H1 (cell line): ENCODE data around the gene BAAT. TPM values are rescaled to one million over a fixed set of nuclear protein-coding genes. Genes with fewer than 3 reads are reported as not detected.

Experiments
- CTCF ChIA-PET: fragments of 300-600 bp; sonication (Branson Sonifier 250); formaldehyde crosslinking; loops from one replicate; lab custom pipeline; 2021; ENCODE audit not compliant: partially characterized antibody; lab: Charles Lee
- POLR2A ChIA-PET: fragments of 300-600 bp; sonication (Branson Sonifier 250); formaldehyde crosslinking; loops from one replicate; lab custom pipeline; 2021; ENCODE audit warnings: inconsistent platforms; ENCODE audit not compliant: partially characterized antibody; lab: Charles Lee
- DNase-seq, 2 experiments: peaks; one replicate each; pipeline versions ENCODE4 v3.0.0 to v3.0.0-alpha.2; 2010 to 2022; ENCODE audit warnings: low spot score in 2 of 2, low read depth in 1 of 2, mixed read lengths in 1 of 2
- FAIRE-seq: peaks from 2 replicates; lab custom pipeline; 2011; peaks lifted over from hg19 to GRCh38; lab: Jason Lieb, UNC
- H2AFZ ChIP-seq: 2 replicates; pipeline ENCODE4 v1.8.1; 2012; ENCODE audit warnings: low read length, inconsistent platforms
- H2AK5ac ChIP-seq: 2 replicates; pipeline ENCODE4 v1.6.1; 2013; ENCODE audit warnings: low read depth, low read length
- H2BK120ac ChIP-seq: replicated peaks from 2 replicates; pipeline ENCODE3; 2013; ENCODE audit warnings: low read depth, low read length, inconsistent platforms
- H2BK12ac ChIP-seq: 2 replicates; pipeline ENCODE4 v1.6.1; 2013; ENCODE audit warnings: low read depth, low read length
- H2BK15ac ChIP-seq: 2 replicates; pipeline ENCODE4 v1.6.1; 2013; ENCODE audit warnings: low read length
- H2BK20ac ChIP-seq: 2 replicates; pipeline ENCODE4 v1.6.1; 2013; ENCODE audit warnings: low read length
- H2BK5ac ChIP-seq: 2 replicates; pipeline ENCODE4 v1.6.1; 2013; ENCODE audit warnings: low read depth, low read length
- H3K14ac ChIP-seq: 2 replicates; pipeline ENCODE4 v1.6.1; 2013; ENCODE audit warnings: inconsistent platforms; ENCODE audit not compliant: insufficient read length
- H3K18ac ChIP-seq: 2 replicates; pipeline ENCODE4 v1.6.1; 2013; ENCODE audit warnings: low read length; ENCODE audit errors: extremely low read depth
- H3K23ac ChIP-seq: 2 replicates; pipeline ENCODE4 v1.6.1; 2013; ENCODE audit warnings: inconsistent platforms; ENCODE audit not compliant: insufficient read length
- H3K23me2 ChIP-seq: 2 replicates; pipeline ENCODE4 v1.6.1; 2013; ENCODE audit warnings: low read depth, low read length
- H3K27ac ChIP-seq: 2 replicates; pipeline ENCODE4 v1.6.1; 2011; ENCODE audit warnings: low read depth, low read length, inconsistent platforms
- H3K27me3 ChIP-seq, 4 experiments: replicated peaks in 1 of 4; 1 replicate in 1 of 4; 2 replicates in 3 of 4; pipeline versions ENCODE4 v1.6.1 to v1.8.1; 2011 to 2013; ENCODE audit warnings: low read length in 3 of 4, mild to moderate bottlenecking in 3 of 4, inconsistent platforms in 2 of 4, mixed read lengths in 2 of 4, moderate library complexity in 1 of 4; ENCODE audit not compliant: control insufficient read depth in 3 of 4, insufficient read depth in 3 of 4; ENCODE audit errors: extremely low read depth in 1 of 4
- H3K36me3 ChIP-seq, 4 experiments: 2 replicates each; pipeline versions ENCODE4 v1.6.1 to v1.8.1; 2011 to 2013; ENCODE audit warnings: mild to moderate bottlenecking in 4 of 4, low read length in 3 of 4, moderate library complexity in 2 of 4, control low read depth in 1 of 4, inconsistent platforms in 1 of 4; ENCODE audit not compliant: insufficient read depth in 4 of 4, control insufficient read depth in 2 of 4
- H3K4ac ChIP-seq: replicated peaks from 2 replicates; pipeline ENCODE3; 2013; ENCODE audit warnings: low read length, low read depth, mixed read lengths, inconsistent platforms; ENCODE audit not compliant: insufficient read length
- H3K4me1 ChIP-seq, 4 experiments: replicated peaks in 1 of 4; 1 replicate in 1 of 4; 2 replicates in 3 of 4; pipeline versions ENCODE4 v1.6.1 to v1.8.1; 2011 to 2013; ENCODE audit warnings: low read length in 3 of 4, inconsistent platforms in 2 of 4, mixed read lengths in 1 of 4; ENCODE audit not compliant: insufficient read depth in 4 of 4, control insufficient read depth in 3 of 4
- H3K4me2 ChIP-seq, 2 experiments: 2 replicates each; pipeline versions ENCODE4 v1.6.1 to v1.8.1; 2011 to 2013; ENCODE audit warnings: low read depth in 2 of 2, low read length in 2 of 2, control low read depth in 1 of 2, inconsistent platforms in 1 of 2, mild to moderate bottlenecking in 1 of 2; ENCODE audit not compliant: insufficient read depth in 1 of 2
- H3K4me3 ChIP-seq, 4 experiments: fragments of 200-600, 300-600 bp in 1 of 4; sonication (generic), shearing (Covaris generic), sonication (Bioruptor Twin) in 1 of 4; 2 replicates each; pipeline versions ENCODE4 v1.5.1 to v1.8.1; 2011 to 2016; ENCODE audit warnings: low read length in 4 of 4, low read depth in 3 of 4, control low read depth in 2 of 4, inconsistent platforms in 2 of 4, mild to moderate bottlenecking in 2 of 4, mixed read lengths in 1 of 4, moderate library complexity in 1 of 4; ENCODE audit not compliant: insufficient read depth in 2 of 4; ENCODE audit errors: extremely low read depth in 1 of 4
- H3K56ac ChIP-seq: replicated peaks from 2 replicates; pipeline ENCODE3; 2013; ENCODE audit warnings: low read depth, mild to moderate bottlenecking, mixed read lengths, low read length, inconsistent platforms; ENCODE audit not compliant: insufficient read length
- H3K79me1 ChIP-seq: 2 replicates; pipeline ENCODE4 v1.6.1; 2013; ENCODE audit warnings: low read depth, low read length, control low read depth
- H3K79me2 ChIP-seq, 2 experiments: 2 replicates each; pipeline versions ENCODE4 v1.6.1 to v1.8.1; 2012 to 2013; ENCODE audit warnings: low read length in 2 of 2, mild to moderate bottlenecking in 2 of 2, inconsistent platforms in 1 of 2; ENCODE audit not compliant: insufficient read depth in 2 of 2, control insufficient read depth in 1 of 2
- H3K9ac ChIP-seq, 4 experiments: replicated peaks in 1 of 4; 1 replicate in 1 of 4; 2 replicates in 3 of 4; pipeline versions ENCODE4 v1.6.1 to v1.8.1; 2011 to 2013; ENCODE audit warnings: low read depth in 3 of 4, low read length in 3 of 4, control low read depth in 2 of 4, mild to moderate bottlenecking in 2 of 4, moderate library complexity in 2 of 4, inconsistent platforms in 1 of 4; ENCODE audit errors: extremely low read depth in 1 of 4
- H3K9me3 ChIP-seq, 2 experiments: 2 replicates each; pipeline versions ENCODE4 v1.6.1 to v1.8.1; 2012 to 2013; ENCODE audit warnings: mild to moderate bottlenecking in 2 of 2, moderate library complexity in 2 of 2, control low read depth in 1 of 2, inconsistent platforms in 1 of 2, low read depth in 1 of 2, low read length in 1 of 2, mixed read lengths in 1 of 2; ENCODE audit not compliant: insufficient read depth in 2 of 2
- H4K20me1 ChIP-seq, 2 experiments: replicated peaks in 1 of 2; 2 replicates each; pipeline versions ENCODE3 to v1.8.1; 2011 to 2013; ENCODE audit warnings: inconsistent platforms in 2 of 2, low read length in 2 of 2, mild to moderate bottlenecking in 1 of 2; ENCODE audit not compliant: insufficient read depth in 2 of 2, control insufficient read depth in 1 of 2
- H4K5ac ChIP-seq: 2 replicates; pipeline ENCODE4 v1.6.1; 2013; ENCODE audit warnings: low read length, low read depth, mixed read lengths, inconsistent platforms; ENCODE audit not compliant: insufficient read length
- H4K8ac ChIP-seq: 2 replicates; pipeline ENCODE4 v1.8.0; 2013; ENCODE audit warnings: mild to moderate bottlenecking, moderate library complexity, low read length, inconsistent platforms; ENCODE audit not compliant: insufficient read depth; ENCODE audit errors: extremely low read depth
- H4K91ac ChIP-seq: replicated peaks from 2 replicates; pipeline ENCODE3; 2013; ENCODE audit warnings: low read length, mixed read lengths, inconsistent platforms; ENCODE audit not compliant: insufficient read length
- ASH2L ChIP-seq: fragments of 200-600, 300-600 bp; sonication (generic); IDR thresholded peaks from one replicate; pipeline ENCODE4 v1.7.1; 2017; ENCODE audit warnings: low read length
- BACH1 ChIP-seq: IDR thresholded peaks from 2 replicates; pipeline ENCODE4 v1.6.1; 2012; ENCODE audit warnings: low read length, improper control_type of control experiment
- BCL11A ChIP-seq, 2 experiments: IDR thresholded peaks; one replicate each; pipeline ENCODE4 v1.6.1; 2011; ENCODE audit warnings: low read depth in 2 of 2, low read length in 2 of 2, mild to moderate bottlenecking in 2 of 2
- BRCA1 ChIP-seq: IDR thresholded peaks from 2 replicates; pipeline ENCODE4 v1.6.1; 2012; ENCODE audit warnings: low read depth, low read length, improper control_type of control experiment
- CTBP2 ChIP-seq: IDR thresholded peaks from 2 replicates; pipeline ENCODE4 v1.7.0; 2011; ENCODE audit warnings: borderline replicate concordance, mild to moderate bottlenecking, moderate library complexity, mixed read lengths, low read length; ENCODE audit not compliant: insufficient read depth, insufficient read length
- KDM5A ChIP-seq: fragments of 200-600 bp; IDR thresholded peaks from 2 replicates; pipeline ENCODE4 v1.7.1; 2012; ENCODE audit warnings: mild to moderate bottlenecking, low read length, inconsistent platforms, mixed read lengths
- POLR2A ChIP-seq, 2 experiments: IDR thresholded peaks; 1 replicate in 1 of 2; 2 replicates in 1 of 2; pipeline ENCODE4 v1.6.1; 2011; ENCODE audit warnings: low read depth in 2 of 2, low read length in 2 of 2, mild to moderate bottlenecking in 2 of 2; ENCODE audit errors: control extremely low read depth in 1 of 2
- POU5F1 ChIP-seq: IDR thresholded peaks from 2 replicates; pipeline ENCODE4 v1.6.1; 2011; ENCODE audit warnings: low read depth, mild to moderate bottlenecking, low read length, moderate library complexity
- RFX5 ChIP-seq: IDR thresholded peaks from 2 replicates; pipeline ENCODE4 v1.6.1; 2011; ENCODE audit warnings: low read depth, low read length, improper control_type of control experiment, borderline replicate concordance
- RNF2 ChIP-seq: fragments of 200-900, 300-1000 bp; sonication (generic); IDR thresholded peaks from 2 replicates; pipeline ENCODE4 v1.7.1; 2016; ENCODE audit warnings: borderline replicate concordance, low read depth, mild to moderate bottlenecking, antibody characterized with exemption, low read length; ENCODE audit not compliant: poor library complexity, severe bottlenecking; ENCODE audit errors: missing control alignments
- SP4 ChIP-seq: IDR thresholded peaks from 2 replicates; pipeline ENCODE4 v1.6.1; 2012; ENCODE audit warnings: low read length, inconsistent platforms
- TCF12 ChIP-seq: IDR thresholded peaks from 2 replicates; pipeline ENCODE4 v1.6.1; 2011; ENCODE audit warnings: low read depth, mild to moderate bottlenecking, low read length
- TEAD4 ChIP-seq: IDR thresholded peaks from 2 replicates; pipeline ENCODE4 v1.6.1; 2012; ENCODE audit warnings: low read depth, low read length, inconsistent platforms, mixed read lengths
- ZNF274 ChIP-seq: IDR thresholded peaks from 2 replicates; pipeline ENCODE4 v1.7.0; 2012; ENCODE audit warnings: low read length, borderline replicate concordance; ENCODE audit errors: extremely low read depth
- WGBS, 2 experiments: shearing (Covaris generic) in 1 of 2; methylation state at CpG; one replicate each; pipeline versions ENCODE4 v1.1.6 to v1.1.7; 2013 to 2015; ENCODE audit warnings: low lambda C conversion rate in 2 of 2, mixed read lengths in 2 of 2, inconsistent platforms in 1 of 2, low coverage in 1 of 2, missing lambda C conversion rate in 1 of 2; ENCODE audit not compliant: insufficient replicate concordance in 2 of 2, insufficient coverage in 1 of 2, insufficient read length in 1 of 2; ENCODE audit errors: extremely low coverage in 1 of 2, missing lambda C conversion rate in 1 of 2; 5-methylcytosine and 5-hydroxymethylcytosine counted together
- polyA plus RNA-seq, 7 experiments: library from polyadenylated mRNA; depleted of rRNA in 3 of 7; stranded (reverse) in 5 of 7; unstranded in 2 of 7; fragments of >200 nt in 5 of 7; fragments of 200-250 nt in 2 of 7; gene quantifications; 1 replicate in 5 of 7; 2 replicates in 1 of 7; 4 replicates in 1 of 7; pipeline versions ENCODE4 v1.2.1 to v1.2.3, GENCODE V29; 2011 to 2013; ENCODE audit warnings: missing spikeins in 2 of 7, mixed read lengths in 2 of 7
- total RNA-seq: library from RNA; stranded (reverse); fragmentation: NEBNext Ultra II Directional; extraction: Animal tissue kit (Norgen Biotek cat#: 25700); gene quantifications from 2 replicates; pipeline ENCODE4 v1.2.1, GENCODE V29; 2021
- TF ChIP-seq, protein P1 (sequence below): IDR thresholded peaks from 2 replicates; pipeline ENCODE4 v1.6.1; 2012; ENCODE audit warnings: inconsistent platforms

The BAAT gene
- total and polyA plus RNA-seq, 2 of the 8 experiments (the other 6 are each of a cell fraction or from before 2014, with no cell fraction given) = 0.09 to 0.17 TPM

DNA sequence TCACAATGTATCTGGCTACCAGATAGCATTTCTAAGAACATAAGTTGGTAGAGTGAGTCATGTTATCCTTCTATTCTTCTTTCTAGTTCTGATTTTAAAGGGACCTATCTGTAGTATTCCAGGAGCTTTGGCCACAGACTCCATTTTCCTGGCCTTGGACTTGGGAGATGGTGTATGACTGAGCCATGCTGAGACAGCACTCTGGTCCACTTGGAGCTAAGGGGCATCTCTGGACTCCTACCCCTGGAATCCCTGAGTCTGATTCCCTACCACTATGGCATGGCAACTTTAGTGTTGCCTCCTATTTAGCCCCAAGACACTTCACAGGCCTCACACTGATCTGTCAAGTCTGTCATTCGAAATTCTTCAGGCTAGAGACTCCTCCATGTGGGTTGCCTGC is 58.8 kb downstream of the BAAT start:
- H2AFZ ChIP-seq = no peak overlapping the region; the same call in 1 of the 2 replicates
- H3K27ac ChIP-seq = no peak overlapping the region
- H2BK5ac ChIP-seq = no peak overlapping the region
- DNase-seq (no peak), FAIRE-seq (no peak)
- H3K27me3 ChIP-seq = no peaks in the 10 kb centered on the region
- H3K79me1 ChIP-seq = no peaks in the 10 kb centered on the region
- H3K9ac ChIP-seq = no peak overlapping the region; a peak in 1 of 7 replicates
- 86% methylated on average over 1 of the region's 1 CpG; no CpG with 5 or more reads in 1 of the 2 experiments for WGBS, 2 experiments
- no peak overlapping the region for H3K14ac ChIP-seq
- H4K91ac ChIP-seq = no peak overlapping the region
- H3K36me3 ChIP-seq = no peaks in the 10 kb centered on the region
- no peak overlapping the region for H3K18ac ChIP-seq
- peaks cover 0 to 6% (median 5%) of the 10 kb centered on the region in 4 experiments; a peak in 5 of 7 replicates for H3K4me1 ChIP-seq
- H3K4me2 ChIP-seq = peak overlapping the region in 1 of 2 experiments; percentile 30; a peak in 1 of 4 replicates
- no peak overlapping the region for H2BK15ac ChIP-seq
- H3K23ac ChIP-seq = no peak overlapping the region
- H3K56ac ChIP-seq = no peak overlapping the region
- no peak overlapping the region for H4K5ac ChIP-seq
- H3K9me3 ChIP-seq = peaks cover 0 to 3% of the 10 kb centered on the region in 2 experiments; a peak in 1 of 4 replicates
- H3K79me2 ChIP-seq = no peaks in the 10 kb centered on the region
- H2BK12ac ChIP-seq = no peak overlapping the region
- no peaks in the 10 kb centered on the region for H4K20me1 ChIP-seq
- ChIA-PET CTCF (interaction anchor here (0.6 to 3.4 kb wide), 8 partner anchors 11 to 725 kb away, joined by 3 to 17 read pairs (median 3); no protein-coding TSS in a partner anchor), POLR2A (interaction anchor here (0.6 kb wide), 1 partner anchor 1612 kb away, joined by 3 read pairs; no protein-coding TSS in a partner anchor)
- H2BK120ac ChIP-seq = peak overlapping the region; percentile 38
- no peaks in the 10 kb centered on the region for H3K23me2 ChIP-seq
- no peak overlapping the region for H3K4me3 ChIP-seq
- no peak overlapping the region for H4K8ac ChIP-seq
- H2AK5ac ChIP-seq = no peak overlapping the region
- H3K4ac ChIP-seq = no peak overlapping the region
- H2BK20ac ChIP-seq = no peak overlapping the region
- no peak for TF ChIP-seq BCL11A (IDR thresholded peaks at IDR 0.05; ENCODE audit: low read depth in 2 of 2, low read length in 2 of 2)
- no peak for TF ChIP-seq BACH1
- TF ChIP-seq BRCA1 = no peak
- no peak for TF ChIP-seq ASH2L
- no peak for TF ChIP-seq POLR2A (IDR thresholded peaks at IDR 0.05; ENCODE audit: control extremely low read depth in 1 of 2, low read depth in 2 of 2, low read length in 2 of 2)
- TF ChIP-seq RFX5 = no peak
- TF ChIP-seq ZNF274 = no peak
- TF ChIP-seq TCF12 = no peak
- TF ChIP-seq, protein P1, sequence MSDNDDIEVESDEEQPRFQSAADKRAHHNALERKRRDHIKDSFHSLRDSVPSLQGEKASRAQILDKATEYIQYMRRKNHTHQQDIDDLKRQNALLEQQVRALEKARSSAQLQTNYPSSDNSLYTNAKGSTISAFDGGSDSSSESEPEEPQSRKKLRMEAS = no peak
- TF ChIP-seq TEAD4 = no peak
- TF ChIP-seq CTBP2 = no peak
- TF ChIP-seq SP4 = no peak
- TF ChIP-seq POU5F1 = no peak
- TF ChIP-seq KDM5A = no peak
- TF ChIP-seq RNF2 = no peak
